B cell (primary cell): Measurements from ENCODE around the gene STRA8. TPM values are rescaled to one million over a fixed set of nuclear protein-coding genes. Genes with fewer than 3 reads are reported as not detected.

Experiments
- ATAC-seq: fragments of 200-7000 bp; cut with Tn5 transposase; one replicate; pipeline ENCODE4 v1.10.0; 2021; ENCODE audit warnings: low read depth, mild to moderate bottlenecking, moderate number of reproducible peaks, moderate library complexity
- CTCF ChIA-PET: fragments of 350-600 bp; sonication (Branson Sonifier 250); formaldehyde crosslinking; loops from one replicate; lab custom pipeline; 2021; ENCODE audit warnings: antibody characterized with exemption, inconsistent platforms; lab: Charles Lee
- POLR2A ChIA-PET: fragments of 350-600 bp; sonication (Branson Sonifier 250); formaldehyde crosslinking; loops from one replicate; lab custom pipeline; 2021; ENCODE audit warnings: antibody characterized with exemption; lab: Charles Lee
- DNase-seq: peaks from one replicate; pipeline ENCODE4 v3.0.0; 2013
- H2AFZ ChIP-seq: 2 replicates; pipeline ENCODE4 v1.6.1; 2012; ENCODE audit warnings: mild to moderate bottlenecking, low read depth, low read length; ENCODE audit not compliant: insufficient read depth, poor library complexity, severe bottlenecking
- H3K27ac ChIP-seq, 2 donors: 1 replicate in 1 of 2; 2 replicates in 1 of 2; pipeline ENCODE4 v1.5.1; 2012 to 2013; ENCODE audit warnings: low read length in 2 of 2, mild to moderate bottlenecking in 2 of 2, moderate library complexity in 1 of 2
- H3K27me3 ChIP-seq, 4 experiments: fragments of 200-600 bp in 1 of 4; sonication (generic) in 1 of 4; replicated peaks in 1 of 4; 1 replicate in 2 of 4; 2 replicates in 2 of 4; pipeline versions ENCODE4 v1.6.1 to v1.7.0; 2013 to 2016; ENCODE audit warnings: low read length in 3 of 4, mild to moderate bottlenecking in 2 of 4, mixed read lengths in 1 of 4, moderate library complexity in 1 of 4; ENCODE audit not compliant: insufficient read depth in 4 of 4, control insufficient read depth in 3 of 4; ENCODE audit errors: control extremely low read depth in 1 of 4
- H3K36me3 ChIP-seq, 2 experiments: replicated peaks in 1 of 2; 1 replicate in 1 of 2; 2 replicates in 1 of 2; pipeline versions ENCODE4 v1.6.1 to v1.7.1; 2013; ENCODE audit warnings: low read length in 1 of 2; ENCODE audit not compliant: insufficient read depth in 2 of 2, control insufficient read depth in 1 of 2; ENCODE audit errors: control extremely low read depth in 1 of 2, extremely low read depth in 1 of 2
- H3K4me1 ChIP-seq, 2 donors: fragments of 200-600 bp in 1 of 2; sonication (generic) in 1 of 2; 1 replicate in 1 of 2; 2 replicates in 1 of 2; pipeline versions ENCODE4 v1.5.1 to v1.6.1; 2013 to 2017; ENCODE audit warnings: low read length in 2 of 2; ENCODE audit not compliant: control insufficient read depth in 2 of 2, insufficient read depth in 2 of 2
- H3K4me2 ChIP-seq: replicated peaks from 2 replicates; pipeline ENCODE3; 2012; ENCODE audit warnings: mild to moderate bottlenecking, low read depth, low read length; ENCODE audit not compliant: poor library complexity, severe bottlenecking
- H3K4me3 ChIP-seq, 5 experiments: fragments of 200-600 bp in 1 of 5; sonication (generic) in 1 of 5; 1 replicate in 3 of 5; 2 replicates in 2 of 5; pipeline versions ENCODE4 v1.5.1 to v1.7.0; 2011 to 2016; ENCODE audit warnings: low read length in 4 of 5, mild to moderate bottlenecking in 4 of 5, low read depth in 2 of 5, control low read depth in 1 of 5, moderate library complexity in 1 of 5; ENCODE audit not compliant: insufficient read depth in 1 of 5; ENCODE audit errors: control extremely low read depth in 1 of 5, extremely low read depth in 1 of 5
- H3K79me2 ChIP-seq: fragments of 200-600 bp; sonication (generic); one replicate; pipeline ENCODE4 v1.6.0; 2016; ENCODE audit warnings: low read length; ENCODE audit not compliant: control insufficient read depth, insufficient read depth
- H3K9ac ChIP-seq: fragments of 200-600 bp; sonication (generic); 2 replicates; pipeline ENCODE4 v1.6.1; 2017; ENCODE audit warnings: mild to moderate bottlenecking, low read length, moderate library complexity
- H3K9me3 ChIP-seq, 3 donors: one replicate each; pipeline versions ENCODE4 v1.6.1 to v1.7.1; 2013; ENCODE audit warnings: low read length in 2 of 3; ENCODE audit not compliant: control insufficient read depth in 2 of 3, insufficient read depth in 1 of 3; ENCODE audit errors: control extremely low read depth in 1 of 3
- H4K20me1 ChIP-seq: 2 replicates; pipeline ENCODE4 v1.6.0; 2012; ENCODE audit warnings: mild to moderate bottlenecking, low read length; ENCODE audit not compliant: insufficient read depth, control insufficient read depth, poor library complexity, severe bottlenecking
- H3K27ac Mint-ChIP-seq: one replicate; pipeline ENCODE4 v1.8.0; 2021; ENCODE audit warnings: mixed read lengths
- H3K27me3 Mint-ChIP-seq: one replicate; pipeline ENCODE4 v1.8.0; 2021; ENCODE audit warnings: mixed read lengths
- H3K4me1 Mint-ChIP-seq: one replicate; pipeline ENCODE4 v1.8.0; 2021; ENCODE audit warnings: mixed read lengths
- H3K4me3 Mint-ChIP-seq: one replicate; pipeline ENCODE4 v1.8.0; 2021; ENCODE audit warnings: mixed read lengths
- H3K9me3 Mint-ChIP-seq: one replicate; pipeline ENCODE4 v1.8.0; 2022; ENCODE audit warnings: mixed read lengths; ENCODE audit not compliant: insufficient read depth
- EZH2 ChIP-seq: IDR thresholded peaks from 2 replicates; pipeline ENCODE4 v1.6.1; 2012; ENCODE audit warnings: borderline replicate concordance, low read depth, mild to moderate bottlenecking, moderate library complexity, low read length; ENCODE audit not compliant: insufficient read depth, poor library complexity, severe bottlenecking
- WGBS: methylation state at CpG from one replicate; pipeline ENCODE4 v1.1.5; 2013; ENCODE audit warnings: missing lambda C conversion rate; ENCODE audit not compliant: insufficient coverage; 5-methylcytosine and 5-hydroxymethylcytosine counted together
- intact Hi-C: fragments of 100-400 bp; cut with micrococcal nuclease; formaldehyde crosslinking; loops from one replicate; pipeline ENCODE4 v1.10.0; 2022
- polyA plus RNA-seq: library from polyadenylated mRNA; depleted of rRNA; stranded (reverse); fragments of >200 nt; gene quantifications from 2 replicates; pipeline ENCODE4 v1.2.3, GENCODE V29; 2012
- total RNA-seq, 2 donors: library from RNA; stranded (reverse); fragments of 120-200 nt in 1 of 2; gene quantifications; 1 replicate in 1 of 2; 2 replicates in 1 of 2; pipeline versions ENCODE4 v1.2.3 to v1.2.4, GENCODE V29; 2013 to 2022
- TF ChIP-seq, protein P1 (sequence below): fragments of 200-600 bp; IDR thresholded peaks from one replicate; pipeline ENCODE4 v1.8.0; 2022; ENCODE audit warnings: antibody characterized with exemption, mild to moderate bottlenecking

Gene STRA8
- total and polyA plus RNA-seq, 2 donors (not counting 1 experiment from before 2014, with no cell fraction given), result not detected

DNA sequence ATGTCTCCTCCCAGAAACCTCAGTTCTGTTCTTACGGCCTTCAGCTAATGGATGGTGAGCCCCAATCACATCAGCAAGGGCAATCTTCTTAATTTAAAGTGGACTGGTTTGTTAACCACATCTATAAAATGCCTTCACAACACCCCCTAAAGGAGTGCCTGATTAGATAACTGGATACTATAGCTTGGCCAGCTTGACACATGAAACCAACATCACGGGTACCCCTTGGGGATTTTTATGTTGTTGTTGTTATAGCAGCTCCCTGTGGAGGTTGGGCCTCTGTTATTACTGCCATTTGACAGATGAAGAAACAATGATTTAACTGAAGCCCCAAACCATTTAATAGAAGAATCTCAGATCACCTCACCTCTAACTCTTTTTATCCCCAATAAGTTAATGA, 26.8 kb downstream of the STRA8 start:
- Histone ChIP-seq H4K20me1 (no peaks in the 10 kb centered on the region), H3K27ac (no peak overlapping the region), H2AFZ (no peak overlapping the region), H3K9ac (no peak overlapping the region), H3K79me2 (no peaks in the 10 kb centered on the region), H3K4me1 (no peaks in the 10 kb centered on the region), H3K9me3 (peaks cover 0 to 18% (median 12%) of the 10 kb centered on the region in 3 donors), H3K27me3 (no peaks in the 10 kb centered on the region), H3K4me3 (no peak overlapping the region), H3K4me2 (no peak overlapping the region), H3K36me3 (no peaks in the 10 kb centered on the region)
- TF ChIP-seq EZH2, result no peak
- TF ChIP-seq, protein P1, sequence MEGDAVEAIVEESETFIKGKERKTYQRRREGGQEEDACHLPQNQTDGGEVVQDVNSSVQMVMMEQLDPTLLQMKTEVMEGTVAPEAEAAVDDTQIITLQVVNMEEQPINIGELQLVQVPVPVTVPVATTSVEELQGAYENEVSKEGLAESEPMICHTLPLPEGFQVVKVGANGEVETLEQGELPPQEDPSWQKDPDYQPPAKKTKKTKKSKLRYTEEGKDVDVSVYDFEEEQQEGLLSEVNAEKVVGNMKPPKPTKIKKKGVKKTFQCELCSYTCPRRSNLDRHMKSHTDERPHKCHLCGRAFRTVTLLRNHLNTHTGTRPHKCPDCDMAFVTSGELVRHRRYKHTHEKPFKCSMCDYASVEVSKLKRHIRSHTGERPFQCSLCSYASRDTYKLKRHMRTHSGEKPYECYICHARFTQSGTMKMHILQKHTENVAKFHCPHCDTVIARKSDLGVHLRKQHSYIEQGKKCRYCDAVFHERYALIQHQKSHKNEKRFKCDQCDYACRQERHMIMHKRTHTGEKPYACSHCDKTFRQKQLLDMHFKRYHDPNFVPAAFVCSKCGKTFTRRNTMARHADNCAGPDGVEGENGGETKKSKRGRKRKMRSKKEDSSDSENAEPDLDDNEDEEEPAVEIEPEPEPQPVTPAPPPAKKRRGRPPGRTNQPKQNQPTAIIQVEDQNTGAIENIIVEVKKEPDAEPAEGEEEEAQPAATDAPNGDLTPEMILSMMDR, result no peak
- ChIA-PET POLR2A (no interaction called here), CTCF (interaction anchor here (1.0 to 2.1 kb wide), 3 partner anchors 15 to 21 kb away, joined by 3 to 5 read pairs (median 3); no protein-coding TSS in a partner anchor)
- no peaks in the 10 kb centered on the region for H3K4me1 Mint-ChIP-seq
- H3K27me3 Mint-ChIP-seq, result peaks cover 7% of the 10 kb centered on the region
- DNase-seq (no peak), ATAC-seq (no peak)
- H3K9me3 Mint-ChIP-seq, result peaks cover 4% of the 10 kb centered on the region
- intact Hi-C loops, result no loop called here
- no peak overlapping the region for H3K4me3 Mint-ChIP-seq
- no peak overlapping the region for H3K27ac Mint-ChIP-seq
- WGBS, result 83% methylated on average over 1 of the region's 2 CpGs

GRCh38 chr7:135260930-135261721, 27.5 kb downstream of the STRA8 start:
- H3K9ac ChIP-seq, result no peak overlapping the region
- H3K4me2 ChIP-seq, result no peak overlapping the region
- H3K9me3 ChIP-seq, result peaks cover 0 to 21% (median 12%) of the 10 kb centered on the region in 3 donors
- DNase-seq (no peak), ATAC-seq (no peak)
- no peak overlapping the region for H3K4me3 ChIP-seq
- ChIA-PET CTCF (interaction anchor here (0.5 to 1.4 kb wide), 3 partner anchors 15 to 312 kb away, joined by 3 read pairs; no protein-coding TSS in a partner anchor), POLR2A (no interaction called here)
- Mint-ChIP-seq H3K27me3 (peaks cover 10% of the 10 kb centered on the region), H3K9me3 (peaks cover 8% of the 10 kb centered on the region), H3K4me3 (no peak overlapping the region), H3K27ac (no peak overlapping the region), H3K4me1 (no peaks in the 10 kb centered on the region)
- H4K20me1 ChIP-seq, result no peaks in the 10 kb centered on the region
- H3K4me1 ChIP-seq, result no peaks in the 10 kb centered on the region
- TF ChIP-seq, protein P1, result no peak
- TF ChIP-seq EZH2, result no peak
- intact Hi-C loops, result no loop called here
- H3K36me3 ChIP-seq, result no peaks in the 10 kb centered on the region
- no peaks in the 10 kb centered on the region for H3K27me3 ChIP-seq
- H3K27ac ChIP-seq, result no peak overlapping the region
- H2AFZ ChIP-seq, result no peak overlapping the region
- whole genome bisulfite sequencing, result 93% methylated on average over 8 of the region's 10 CpGs
- H3K79me2 ChIP-seq, result no peaks in the 10 kb centered on the region
